Measurements from ENCODE around the gene RACK1.
"Not testable (repeated sequence)": the region's sequence is repeated elsewhere in the genome, so short reads cannot be mapped to it uniquely, and the experiment has no call there.

- not testable (repeated sequence) for TF ChIP-seq EZH2phosphoT487 (IDR thresholded peaks at IDR 0.05; ENCODE audit: borderline replicate concordance, low read depth, low read length); CTCF (conservative IDR thresholded peaks at IDR 0.05; ENCODE audit: low read length)
Measured at GRCh38 chr5:181267907-181268306, 24.2 kb upstream of the RACK1 start.
